Activated B cell treated with CpG ODN at 0.5 μM for 24 hours (primary cell): ENCODE measurements around the gene ZNF892. TPM values are rescaled to one million over a fixed set of nuclear protein-coding genes. Genes with fewer than 3 reads are reported as not detected.
A peak's percentile ranks its signal among the peaks of the same experiment; 100 is the strongest.

ENCODE experiments used
- ATAC-seq: fragments of 200-7000 bp; cut with Tn5 transposase; one replicate; pipeline ENCODE4 v1.10.0; 2021; ENCODE audit warnings: low read depth, mild to moderate bottlenecking, moderate library complexity
- CTCF ChIA-PET: fragments of 350-600 bp; sonication (Branson Sonifier 250); formaldehyde crosslinking; loops from one replicate; lab custom pipeline; 2021; ENCODE audit warnings: antibody characterized with exemption; lab: Charles Lee
- POLR2A ChIA-PET: fragments of 350-600 bp; sonication (Branson Sonifier 250); formaldehyde crosslinking; loops from one replicate; lab custom pipeline; 2021; ENCODE audit warnings: antibody characterized with exemption; lab: Charles Lee
- DNase-seq: peaks from one replicate; pipeline ENCODE4 v3.0.0; 2022
- H3K27ac Mint-ChIP-seq: one replicate; pipeline ENCODE4 v1.8.0; 2020; ENCODE audit warnings: mixed read lengths
- H3K27me3 Mint-ChIP-seq: one replicate; pipeline ENCODE4 v1.8.0; 2021; ENCODE audit warnings: mixed read lengths
- H3K36me3 Mint-ChIP-seq: one replicate; pipeline ENCODE4 v1.8.0; 2021; ENCODE audit warnings: low read depth, mixed read lengths
- H3K4me1 Mint-ChIP-seq: one replicate; pipeline ENCODE4 v1.8.0; 2021; ENCODE audit warnings: mixed read lengths
- H3K4me3 Mint-ChIP-seq: one replicate; pipeline ENCODE4 v1.8.0; 2020; ENCODE audit warnings: mild to moderate bottlenecking, mixed read lengths
- H3K9me3 Mint-ChIP-seq: one replicate; pipeline ENCODE4 v1.8.0; 2020; ENCODE audit warnings: mixed read lengths
- CTCF ChIP-seq: fragments of 200-600 bp; IDR thresholded peaks from one replicate; pipeline ENCODE4 v1.8.0; 2022; ENCODE audit warnings: antibody characterized with exemption, mild to moderate bottlenecking
- intact Hi-C: fragments of 100-400 bp; cut with micrococcal nuclease; formaldehyde crosslinking; loops from one replicate; pipeline ENCODE4 v1.15.1; 2024
- total RNA-seq: library from RNA; stranded (reverse); gene quantifications from 2 replicates; pipeline ENCODE4 v1.2.3, GENCODE V29; 2022

The ZNF892 gene
- total RNA-seq, 1 donor from 2014 or later, result 4.3 TPM

GRCh38 chr2:95220449-95220848 is 13.1 kb downstream of the ZNF892 start:
- TF ChIP-seq CTCF, result no peak
- peaks cover 68% of the 10 kb centered on the region for H3K36me3 Mint-ChIP-seq
- peaks cover 58% of the 10 kb centered on the region for H3K9me3 Mint-ChIP-seq
- CTCF ChIA-PET, result no interaction called here
- H3K27ac Mint-ChIP-seq, result no peak overlapping the region
- ATAC-seq (no peak), DNase-seq (no peak)
- intact Hi-C loops, result no loop called here
- no peaks in the 10 kb centered on the region for H3K27me3 Mint-ChIP-seq
- no peaks in the 10 kb centered on the region for H3K4me1 Mint-ChIP-seq
- POLR2A ChIA-PET, result no interaction called here
- H3K4me3 Mint-ChIP-seq, result no peak overlapping the region

- POLR2A ChIA-PET, result no interaction called here
- no peak for ATAC-seq
- CTCF ChIA-PET, result no interaction called here
Measured at GRCh38 chr2:95225658-95226057, 18.3 kb downstream of the ZNF892 start.

GRCh38 chr2:95231723-95232122 is 24.4 kb downstream of the ZNF892 start:
- POLR2A ChIA-PET, result no interaction called here
- no peak for TF ChIP-seq CTCF

More at GRCh38 chr2:95225658-95226057, 18.3 kb downstream of the ZNF892 start:
- Mint-ChIP-seq H3K36me3 (peaks cover 27% of the 10 kb centered on the region), H3K27ac (no peak overlapping the region), H3K9me3 (peaks cover 22% of the 10 kb centered on the region), H3K27me3 (no peaks in the 10 kb centered on the region), H3K4me1 (no peaks in the 10 kb centered on the region), H3K4me3 (no peak overlapping the region)
- TF ChIP-seq CTCF, result no peak
- intact Hi-C loops, result no loop called here
- no peak for DNase-seq

GRCh38 chr2:95232232-95232631 is 24.9 kb downstream of the ZNF892 start:
- Mint-ChIP-seq H3K36me3 (no peaks in the 10 kb centered on the region), H3K27ac (no peak overlapping the region), H3K4me1 (no peaks in the 10 kb centered on the region), H3K9me3 (peaks cover 12% of the 10 kb centered on the region), H3K4me3 (no peak overlapping the region), H3K27me3 (no peaks in the 10 kb centered on the region)
- ChIA-PET POLR2A (no interaction called here), CTCF (no interaction called here)
- no peak for DNase-seq
- TF ChIP-seq CTCF, result no peak
- no peak for ATAC-seq
- intact Hi-C loops, result no loop called here

More at GRCh38 chr2:95231723-95232122, 24.4 kb downstream of the ZNF892 start:
- Mint-ChIP-seq H3K4me3 (no peak overlapping the region), H3K9me3 (peaks cover 12% of the 10 kb centered on the region), H3K27me3 (no peaks in the 10 kb centered on the region), H3K4me1 (no peaks in the 10 kb centered on the region), H3K36me3 (no peaks in the 10 kb centered on the region), H3K27ac (no peak overlapping the region)
- CTCF ChIA-PET, result no interaction called here
- DNase-seq (no peak), ATAC-seq (peak; percentile 45)
- intact Hi-C loops, result no loop called here

GRCh38 chr2:95234286-95234785 is 27.0 kb downstream of the ZNF892 start:
- no peak for TF ChIP-seq CTCF
- H3K27me3 Mint-ChIP-seq, result no peaks in the 10 kb centered on the region
- ChIA-PET CTCF (no interaction called here), POLR2A (no interaction called here)
- ATAC-seq, result no peak
- H3K27ac Mint-ChIP-seq, result no peak overlapping the region
- H3K4me1 Mint-ChIP-seq, result no peaks in the 10 kb centered on the region
- intact Hi-C loops, result no loop called here
- no peaks in the 10 kb centered on the region for H3K36me3 Mint-ChIP-seq
- no peak overlapping the region for H3K4me3 Mint-ChIP-seq
- peaks cover 20% of the 10 kb centered on the region for H3K9me3 Mint-ChIP-seq
- DNase-seq, result no peak
